H4 (cell line): ENCODE measurements around the gene CMTM2. TPM values are rescaled to one million over a fixed set of nuclear protein-coding genes. Genes with fewer than 3 reads are reported as not detected.
"Not testable (repeated sequence)": the region's sequence is repeated elsewhere in the genome, so short reads cannot be mapped to it uniquely, and the experiment has no call there.

Experiments used
- DNase-seq: peaks from one replicate; pipeline ENCODE4 v3.0.0-alpha.2; 2015; ENCODE audit warnings: low spot score
- total RNA-seq: library from RNA; depleted of rRNA; stranded (reverse); fragments of >200 nt; shearing (Covaris generic); gene quantifications from 2 replicates; pipeline ENCODE4 v1.2.3, GENCODE V29; 2014; rRNA removed

CMTM2 gene
- total RNA-seq, 1 experiment from 2014 or later: not detected

DNA sequence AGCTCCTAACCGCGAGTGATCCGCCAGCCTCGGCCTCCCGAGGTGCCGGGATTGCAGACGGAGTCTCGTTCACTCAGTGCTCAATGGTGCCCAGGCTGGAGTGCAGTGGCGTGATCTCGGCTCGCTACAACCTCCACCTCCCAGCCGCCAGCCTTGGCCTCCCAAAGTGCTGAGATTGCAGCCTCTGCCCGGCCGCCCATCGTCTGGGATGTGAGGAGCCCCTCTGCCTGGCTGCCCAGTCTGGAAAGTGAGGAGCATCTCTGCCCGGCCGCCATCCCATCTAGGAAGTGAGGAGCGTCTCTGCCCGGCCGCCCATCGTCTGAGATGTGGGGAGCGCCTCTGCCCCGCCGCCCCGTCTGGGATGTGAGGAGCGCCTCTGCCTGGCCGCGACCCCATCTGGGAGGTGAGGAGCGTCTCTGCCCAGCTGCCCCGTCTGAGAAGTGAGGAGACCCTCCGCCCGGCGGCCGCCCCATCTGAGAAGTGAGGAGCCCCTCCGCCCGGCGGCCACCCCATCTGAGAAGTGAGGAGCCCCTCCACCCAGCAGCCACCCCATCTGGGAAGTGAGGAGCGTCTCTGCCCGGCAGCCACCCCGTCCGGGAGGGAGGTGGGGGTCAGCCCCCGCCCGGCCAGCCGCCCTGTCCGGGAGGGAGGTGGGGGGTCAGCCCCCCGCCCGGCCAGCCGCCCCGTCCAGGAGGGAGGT lies 51.4 kb downstream of the CMTM2 start:
- DNase-seq: not testable (repeated sequence)

DNA sequence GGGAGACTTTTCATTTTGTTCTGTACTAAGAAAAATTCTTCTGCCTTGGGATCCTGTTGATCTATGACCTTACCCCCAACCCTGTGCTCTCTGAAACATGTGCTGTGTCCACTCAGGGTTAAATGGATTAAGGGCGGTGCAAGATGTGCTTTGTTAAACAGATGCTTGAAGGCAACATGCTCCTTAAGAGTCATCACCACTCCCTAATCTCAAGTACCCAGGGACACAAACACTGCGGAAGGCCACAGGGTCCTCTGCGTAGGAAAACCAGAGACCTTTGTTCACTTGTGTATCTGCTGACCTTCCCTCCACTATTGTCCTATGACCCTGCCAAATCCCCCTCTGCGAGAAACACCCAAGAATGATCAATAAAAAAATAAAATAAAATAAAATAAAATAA lies 52.3 kb downstream of the CMTM2 start:
- not testable (repeated sequence) for DNase-seq

DNA sequence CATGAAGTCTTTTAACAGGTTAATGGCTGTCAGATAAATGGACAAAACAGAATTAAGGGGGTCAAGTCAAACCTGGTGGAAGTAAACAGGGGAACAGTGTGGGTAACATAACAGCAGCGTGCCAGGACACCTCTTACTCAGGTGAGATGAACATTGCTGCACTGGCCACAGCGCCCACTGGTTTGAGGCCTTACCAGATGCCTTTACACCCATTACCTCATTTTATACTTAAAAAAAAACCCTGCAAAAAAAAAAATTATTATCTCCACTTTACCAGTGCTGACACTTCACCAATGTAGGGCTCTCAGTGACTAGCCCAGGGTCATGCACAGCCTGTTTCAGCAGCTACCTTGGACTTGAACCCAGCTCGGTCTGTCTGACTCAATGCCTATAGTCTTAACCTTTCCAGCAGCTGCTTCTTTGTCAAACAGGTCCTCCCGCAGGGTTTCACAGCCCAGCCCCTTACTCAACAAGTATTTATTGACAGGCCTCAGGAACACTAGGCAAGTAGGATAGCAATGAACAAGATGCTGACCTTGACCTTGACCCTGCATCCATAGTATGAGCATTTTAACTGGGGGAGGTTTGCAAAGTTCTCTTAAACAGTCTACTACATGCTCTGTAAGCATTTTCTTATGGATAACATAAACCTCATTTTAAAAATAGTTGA lies 55.4 kb downstream of the CMTM2 start:
- no peak for DNase-seq

DNA sequence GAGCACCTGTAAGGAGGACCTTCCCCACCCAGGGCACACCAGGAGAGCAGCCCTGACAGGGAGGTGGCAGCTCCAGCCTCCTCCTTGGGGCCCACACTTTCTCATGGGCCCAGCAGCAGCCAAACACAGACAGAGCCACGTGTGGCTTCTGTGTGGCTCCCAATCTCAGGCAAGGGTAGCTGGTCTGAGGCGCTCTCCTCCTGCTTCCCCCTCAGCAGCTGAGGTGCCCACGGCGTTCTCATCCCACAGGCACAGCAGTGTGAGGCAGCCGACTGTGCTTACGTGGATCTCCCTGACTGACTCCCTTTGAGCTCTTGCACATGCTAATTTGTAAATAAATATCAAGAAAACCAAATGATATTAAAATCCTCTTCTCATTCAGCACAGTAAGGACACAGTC lies 56.1 kb downstream of the CMTM2 start:
- no peak for DNase-seq

DNA sequence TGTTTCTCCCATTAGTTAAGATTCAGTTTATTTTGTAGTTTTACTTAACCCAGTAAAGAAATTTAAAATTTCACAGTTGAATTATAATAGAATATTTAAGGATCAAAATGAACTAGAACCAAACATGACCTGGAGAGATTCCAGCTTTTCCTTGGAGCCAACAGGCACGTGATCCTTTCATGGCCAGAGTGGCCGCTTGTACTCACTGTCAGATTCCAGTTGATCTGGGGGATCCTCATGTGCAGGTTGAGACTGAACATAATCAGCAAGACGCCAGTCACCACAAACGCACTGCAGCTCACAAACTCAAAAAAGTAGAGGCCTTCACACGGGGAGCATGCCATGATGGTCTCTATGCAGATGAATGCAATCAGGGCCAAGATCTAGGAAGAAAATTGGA lies 56.9 kb downstream of the CMTM2 start:
- no peak for DNase-seq

DNA sequence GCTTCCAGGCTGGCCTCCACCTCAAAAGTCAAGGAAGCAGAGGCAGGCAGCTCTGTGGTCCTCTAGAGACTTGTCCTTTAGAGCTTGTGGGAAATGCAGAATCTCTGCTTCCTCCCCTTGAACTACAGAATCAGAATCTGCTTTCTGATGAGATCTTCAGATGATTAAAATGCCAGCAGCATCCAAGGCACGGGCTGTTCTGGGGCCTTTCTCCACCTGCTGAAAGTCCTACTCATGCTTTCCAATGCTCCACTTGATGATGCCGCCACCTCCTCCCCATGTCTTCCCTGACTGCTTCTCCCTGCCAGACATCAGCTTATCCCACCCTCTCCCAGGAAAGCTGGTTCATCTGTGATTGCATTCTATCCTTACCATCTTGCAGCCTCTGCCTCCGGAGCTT lies 58.5 kb downstream of the CMTM2 start:
- DNase-seq: no peak

Other genes with a start within 250 kb of the CMTM2 start
- not detected in 2 replicates for gene CDH5, start 212.8 kb upstream of the CMTM2 start, total RNA-seq
- 0.29 and 0.89 TPM in 2 replicates for gene BEAN1, start 152.2 kb upstream of the CMTM2 start, total RNA-seq
- gene TK2, start 29.3 kb upstream of the CMTM2 start, total RNA-seq: 12.0 and 15.5 TPM in 2 replicates
- 158 and 163 TPM in 2 replicates for gene CKLF, start 26.9 kb upstream of the CMTM2 start, total RNA-seq
- 0.85 and 1.1 TPM in 2 replicates for gene CMTM1, start 13.0 kb upstream of the CMTM2 start, total RNA-seq
- gene CMTM3, start 25.2 kb downstream of the CMTM2 start, total RNA-seq: 20.0 and 29.8 TPM in 2 replicates
- gene CMTM4, start 117.3 kb downstream of the CMTM2 start, total RNA-seq: 22.7 and 23.4 TPM in 2 replicates
- 47.7 and 52.8 TPM in 2 replicates for gene DYNC1LI2, start 172.1 kb downstream of the CMTM2 start, total RNA-seq
- gene TERB1, start 222.1 kb downstream of the CMTM2 start, total RNA-seq: 0.27 TPM in 1 of 2 replicates, not detected in the other